Measurements from ENCODE around the gene PTGFRN. TPM values are rescaled to one million over a fixed set of nuclear protein-coding genes. Genes with fewer than 3 reads are reported as not detected.

Gene PTGFRN
- total and polyA plus RNA-seq, 2 experiments from 2014 or later = 17.4 to 32.7 TPM

GRCh38 chr1:116993286-116993685, 83.6 kb downstream of the PTGFRN start:
- Mint-ChIP-seq H3K4me3 (no peak overlapping the region), H3K27ac (no peak overlapping the region), H3K27me3 (ENCODE audit: insufficient read depth, low read depth, poor library complexity) (peaks cover 6% of the 10 kb centered on the region), H3K9me3 (no peaks in the 10 kb centered on the region), H3K4me1 (peaks cover 21% of the 10 kb centered on the region), H3K36me3 (ENCODE audit: low read depth) (peaks cover 38% of the 10 kb centered on the region)
- H3K9me2 ChIP-seq (ENCODE audit: insufficient read depth) = peaks cover 10% of the 10 kb centered on the region; the same call in 1 of the 2 replicates
- TF ChIP-seq EZH2phosphoT487 (IDR thresholded peaks at IDR 0.05; ENCODE audit: unreplicated experiment) = no peak
- TF ChIP-seq, protein P1, sequence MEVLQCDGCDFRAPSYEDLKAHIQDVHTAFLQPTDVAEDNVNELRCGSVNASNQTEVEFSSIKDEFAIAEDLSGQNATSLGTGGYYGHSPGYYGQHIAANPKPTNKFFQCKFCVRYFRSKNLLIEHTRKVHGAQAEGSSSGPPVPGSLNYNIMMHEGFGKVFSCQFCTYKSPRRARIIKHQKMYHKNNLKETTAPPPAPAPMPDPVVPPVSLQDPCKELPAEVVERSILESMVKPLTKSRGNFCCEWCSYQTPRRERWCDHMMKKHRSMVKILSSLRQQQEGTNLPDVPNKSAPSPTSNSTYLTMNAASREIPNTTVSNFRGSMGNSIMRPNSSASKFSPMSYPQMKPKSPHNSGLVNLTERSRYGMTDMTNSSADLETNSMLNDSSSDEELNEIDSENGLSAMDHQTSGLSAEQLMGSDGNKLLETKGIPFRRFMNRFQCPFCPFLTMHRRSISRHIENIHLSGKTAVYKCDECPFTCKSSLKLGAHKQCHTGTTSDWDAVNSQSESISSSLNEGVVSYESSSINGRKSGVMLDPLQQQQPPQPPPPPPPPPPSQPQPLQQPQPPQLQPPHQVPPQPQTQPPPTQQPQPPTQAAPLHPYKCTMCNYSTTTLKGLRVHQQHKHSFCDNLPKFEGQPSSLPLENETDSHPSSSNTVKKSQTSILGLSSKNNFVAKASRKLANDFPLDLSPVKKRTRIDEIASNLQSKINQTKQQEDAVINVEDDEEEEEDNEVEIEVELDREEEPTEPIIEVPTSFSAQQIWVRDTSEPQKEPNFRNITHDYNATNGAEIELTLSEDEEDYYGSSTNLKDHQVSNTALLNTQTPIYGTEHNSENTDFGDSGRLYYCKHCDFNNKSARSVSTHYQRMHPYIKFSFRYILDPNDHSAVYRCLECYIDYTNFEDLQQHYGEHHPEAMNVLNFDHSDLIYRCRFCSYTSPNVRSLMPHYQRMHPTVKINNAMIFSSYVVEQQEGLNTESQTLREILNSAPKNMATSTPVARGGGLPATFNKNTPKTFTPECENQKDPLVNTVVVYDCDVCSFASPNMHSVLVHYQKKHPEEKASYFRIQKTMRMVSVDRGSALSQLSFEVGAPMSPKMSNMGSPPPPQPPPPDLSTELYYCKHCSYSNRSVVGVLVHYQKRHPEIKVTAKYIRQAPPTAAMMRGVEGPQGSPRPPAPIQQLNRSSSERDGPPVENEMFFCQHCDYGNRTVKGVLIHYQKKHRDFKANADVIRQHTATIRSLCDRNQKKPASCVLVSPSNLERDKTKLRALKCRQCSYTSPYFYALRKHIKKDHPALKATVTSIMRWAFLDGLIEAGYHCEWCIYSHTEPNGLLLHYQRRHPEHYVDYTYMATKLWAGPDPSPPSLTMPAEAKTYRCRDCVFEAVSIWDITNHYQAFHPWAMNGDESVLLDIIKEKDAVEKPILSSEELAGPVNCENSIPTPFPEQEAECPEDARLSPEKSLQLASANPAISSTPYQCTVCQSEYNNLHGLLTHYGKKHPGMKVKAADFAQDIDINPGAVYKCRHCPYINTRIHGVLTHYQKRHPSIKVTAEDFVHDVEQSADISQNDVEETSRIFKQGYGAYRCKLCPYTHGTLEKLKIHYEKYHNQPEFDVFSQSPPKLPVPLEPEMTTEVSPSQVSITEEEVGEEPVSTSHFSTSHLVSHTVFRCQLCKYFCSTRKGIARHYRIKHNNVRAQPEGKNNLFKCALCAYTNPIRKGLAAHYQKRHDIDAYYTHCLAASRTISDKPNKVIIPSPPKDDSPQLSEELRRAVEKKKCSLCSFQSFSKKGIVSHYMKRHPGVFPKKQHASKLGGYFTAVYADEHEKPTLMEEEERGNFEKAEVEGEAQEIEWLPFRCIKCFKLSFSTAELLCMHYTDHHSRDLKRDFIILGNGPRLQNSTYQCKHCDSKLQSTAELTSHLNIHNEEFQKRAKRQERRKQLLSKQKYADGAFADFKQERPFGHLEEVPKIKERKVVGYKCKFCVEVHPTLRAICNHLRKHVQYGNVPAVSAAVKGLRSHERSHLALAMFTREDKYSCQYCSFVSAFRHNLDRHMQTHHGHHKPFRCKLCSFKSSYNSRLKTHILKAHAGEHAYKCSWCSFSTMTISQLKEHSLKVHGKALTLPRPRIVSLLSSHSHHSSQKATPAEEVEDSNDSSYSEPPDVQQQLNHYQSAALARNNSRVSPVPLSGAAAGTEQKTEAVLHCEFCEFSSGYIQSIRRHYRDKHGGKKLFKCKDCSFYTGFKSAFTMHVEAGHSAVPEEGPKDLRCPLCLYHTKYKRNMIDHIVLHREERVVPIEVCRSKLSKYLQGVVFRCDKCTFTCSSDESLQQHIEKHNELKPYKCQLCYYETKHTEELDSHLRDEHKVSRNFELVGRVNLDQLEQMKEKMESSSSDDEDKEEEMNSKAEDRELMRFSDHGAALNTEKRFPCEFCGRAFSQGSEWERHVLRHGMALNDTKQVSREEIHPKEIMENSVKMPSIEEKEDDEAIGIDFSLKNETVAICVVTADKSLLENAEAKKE (CRISPR knock-in tag; IDR thresholded peaks at IDR 0.05) = no peak
- H4K20me1 ChIP-seq (replicated peaks; ENCODE audit: insufficient read depth) = no peaks in the 10 kb centered on the region
- H3K27me3 ChIP-seq (ENCODE audit: insufficient read depth) = no peaks in the 10 kb centered on the region
- H3K36me3 ChIP-seq (ENCODE audit: insufficient read depth) = no peaks in the 10 kb centered on the region; the same call in 1 of the 2 replicates
- no peak overlapping the region for H3K4me3 ChIP-seq
- H2AFZ ChIP-seq = no peak overlapping the region
- no peak overlapping the region for H3K27ac ChIP-seq (ENCODE audit: low read depth)
- no peaks in the 10 kb centered on the region for H3K79me2 ChIP-seq (replicated peaks; ENCODE audit: insufficient read depth)
- ATAC-seq (no peak), DNase-seq (ENCODE audit: low spot score) (no peak)
- no peaks in the 10 kb centered on the region for H3F3A ChIP-seq (replicated peaks; ENCODE audit: low read depth)
- H3K4me1 ChIP-seq (ENCODE audit: insufficient read depth) = no peaks in the 10 kb centered on the region
- no peak overlapping the region for H3K4me2 ChIP-seq

GRCh38 chr1:116994411-116994810, 84.7 kb downstream of the PTGFRN start:
- ATAC-seq = no peak
- Histone ChIP-seq H3K4me1 (ENCODE audit: insufficient read depth) (no peaks in the 10 kb centered on the region), H3F3A (replicated peaks; ENCODE audit: low read depth) (no peaks in the 10 kb centered on the region), H4K20me1 (replicated peaks; ENCODE audit: insufficient read depth) (no peaks in the 10 kb centered on the region), H3K79me2 (replicated peaks; ENCODE audit: insufficient read depth) (no peaks in the 10 kb centered on the region), H3K27me3 (ENCODE audit: insufficient read depth) (no peaks in the 10 kb centered on the region), H3K4me3 (no peak overlapping the region), H2AFZ (no peak overlapping the region), H3K36me3 (ENCODE audit: insufficient read depth) (no peaks in the 10 kb centered on the region; the same call in 1 of the 2 replicates), H3K9me2 (ENCODE audit: insufficient read depth) (peaks cover 10% of the 10 kb centered on the region; the same call in 1 of the 2 replicates), H3K4me2 (no peak overlapping the region), H3K27ac (ENCODE audit: low read depth) (no peak overlapping the region)
- H3K27ac Mint-ChIP-seq = no peak overlapping the region
- peaks cover 21% of the 10 kb centered on the region for H3K4me1 Mint-ChIP-seq
- peaks cover 4% of the 10 kb centered on the region for H3K27me3 Mint-ChIP-seq (ENCODE audit: insufficient read depth, low read depth, poor library complexity)
- no peaks in the 10 kb centered on the region for H3K9me3 Mint-ChIP-seq
- no peak overlapping the region for H3K4me3 Mint-ChIP-seq
- H3K36me3 Mint-ChIP-seq (ENCODE audit: low read depth) = peaks cover 37% of the 10 kb centered on the region
- no peak for DNase-seq (ENCODE audit: low spot score)
- no peak for TF ChIP-seq EZH2phosphoT487 (IDR thresholded peaks at IDR 0.05; ENCODE audit: unreplicated experiment)
- TF ChIP-seq, protein P1 (CRISPR knock-in tag; IDR thresholded peaks at IDR 0.05) = no peak
- TF ChIP-seq ZNF114 (CRISPR knock-in tag; IDR thresholded peaks at IDR 0.05) = no peak
